Left ventricle myocardium inferior (tissue), 1 donor: ENCODE data around the gene TMEM214. TPM values are rescaled to one million over a fixed set of nuclear protein-coding genes. Genes with fewer than 3 reads are reported as not detected.

Source experiments
- DNase-seq: peaks from one replicate; pipeline ENCODE4 v3.0.0-alpha.2; 2020
- H3K27ac ChIP-seq: fragments of 200-600 bp; replicated peaks from 2 replicates; pipeline ENCODE4 v1.8.0; 2021
- H3K27me3 ChIP-seq: fragments of 200-600 bp; 2 replicates; pipeline ENCODE4 v1.8.0; 2021; ENCODE audit warnings: low read depth
- H3K36me3 ChIP-seq: fragments of 200-600 bp; 2 replicates; pipeline ENCODE4 v1.8.0; 2021
- H3K4me1 ChIP-seq: fragments of 200-600 bp; 2 replicates; pipeline ENCODE4 v1.8.0; 2021
- H3K4me3 ChIP-seq: fragments of 200-600 bp; 2 replicates; pipeline ENCODE4 v1.8.0; 2021; ENCODE audit warnings: mild to moderate bottlenecking, moderate library complexity
- H3K9me3 ChIP-seq: fragments of 200-600 bp; replicated peaks from 2 replicates; pipeline ENCODE4 v1.8.0; 2021
- intact Hi-C: fragments of 100-400 bp; cut with micrococcal nuclease; formaldehyde crosslinking; loops from one replicate; pipeline ENCODE4 v1.11.0; 2022
- total RNA-seq: library from RNA; stranded (reverse); fragmentation: NEBNext Ultra II Directional; extraction: Animal tissue kit (Norgen Biotek cat#: 25700); gene quantifications from one replicate; pipeline ENCODE4 v1.2.1, GENCODE V29; 2021
- TF ChIP-seq, protein P1 (sequence below): fragments of 200-600 bp; IDR thresholded peaks from 2 replicates; pipeline ENCODE4 v1.8.0; 2021; ENCODE audit warnings: antibody characterized with exemption, mild to moderate bottlenecking, borderline replicate concordance
- donor health status: DM: no; HTN: yes; CAD: no; lungs with severe emphysema.

Gene TMEM214
- total RNA-seq, 1 donor from 2014 or later: 31.4 TPM

DNA sequence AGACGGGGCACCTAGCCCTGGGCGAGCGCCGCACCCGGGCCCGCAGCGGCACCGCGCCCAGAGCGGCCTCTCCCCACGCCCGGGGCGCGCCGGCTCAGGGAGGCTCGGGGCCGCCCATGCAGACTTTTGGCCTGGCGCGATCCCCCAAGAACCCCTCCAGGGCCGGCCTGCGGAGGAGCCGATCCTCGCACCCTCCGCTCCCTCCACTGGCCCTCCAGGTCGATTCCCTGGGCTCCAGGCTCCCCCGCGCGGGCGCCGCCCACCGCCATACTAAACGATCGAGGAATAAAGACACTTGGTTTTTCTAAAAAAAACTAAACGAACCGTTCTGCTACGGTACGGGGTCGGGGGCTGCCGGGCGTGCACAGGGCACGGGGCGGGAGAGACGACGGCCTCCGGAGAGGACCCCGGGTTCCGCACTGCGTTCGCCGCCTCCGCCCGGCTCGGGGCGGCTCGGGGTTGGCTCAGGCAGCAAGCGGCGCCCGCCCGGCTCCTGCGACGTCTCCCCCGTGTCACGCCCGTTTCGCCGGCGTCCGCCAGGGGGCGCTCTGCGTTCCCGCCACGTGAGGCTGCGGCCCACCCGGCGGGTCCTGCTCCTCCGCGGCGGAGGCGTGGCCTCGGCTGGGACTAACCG, 53.4 kb downstream of the TMEM214 start:
- no peaks in the 10 kb centered on the region for H3K27me3 ChIP-seq
- H3K4me1 ChIP-seq: peaks cover 50% of the 10 kb centered on the region
- intact Hi-C loops: loop anchor here (10.0 kb wide), 1 partner anchor 121 kb away; no protein-coding TSS in a partner anchor
- TF ChIP-seq, protein P1, sequence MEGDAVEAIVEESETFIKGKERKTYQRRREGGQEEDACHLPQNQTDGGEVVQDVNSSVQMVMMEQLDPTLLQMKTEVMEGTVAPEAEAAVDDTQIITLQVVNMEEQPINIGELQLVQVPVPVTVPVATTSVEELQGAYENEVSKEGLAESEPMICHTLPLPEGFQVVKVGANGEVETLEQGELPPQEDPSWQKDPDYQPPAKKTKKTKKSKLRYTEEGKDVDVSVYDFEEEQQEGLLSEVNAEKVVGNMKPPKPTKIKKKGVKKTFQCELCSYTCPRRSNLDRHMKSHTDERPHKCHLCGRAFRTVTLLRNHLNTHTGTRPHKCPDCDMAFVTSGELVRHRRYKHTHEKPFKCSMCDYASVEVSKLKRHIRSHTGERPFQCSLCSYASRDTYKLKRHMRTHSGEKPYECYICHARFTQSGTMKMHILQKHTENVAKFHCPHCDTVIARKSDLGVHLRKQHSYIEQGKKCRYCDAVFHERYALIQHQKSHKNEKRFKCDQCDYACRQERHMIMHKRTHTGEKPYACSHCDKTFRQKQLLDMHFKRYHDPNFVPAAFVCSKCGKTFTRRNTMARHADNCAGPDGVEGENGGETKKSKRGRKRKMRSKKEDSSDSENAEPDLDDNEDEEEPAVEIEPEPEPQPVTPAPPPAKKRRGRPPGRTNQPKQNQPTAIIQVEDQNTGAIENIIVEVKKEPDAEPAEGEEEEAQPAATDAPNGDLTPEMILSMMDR: peak; percentile 87
- H3K9me3 ChIP-seq: no peaks in the 10 kb centered on the region
- H3K27ac ChIP-seq: peak overlapping the region; percentile 97
- H3K36me3 ChIP-seq: no peaks in the 10 kb centered on the region
- DNase-seq: peak; percentile 96
- peak overlapping the region; percentile 84 for H3K4me3 ChIP-seq

DNA sequence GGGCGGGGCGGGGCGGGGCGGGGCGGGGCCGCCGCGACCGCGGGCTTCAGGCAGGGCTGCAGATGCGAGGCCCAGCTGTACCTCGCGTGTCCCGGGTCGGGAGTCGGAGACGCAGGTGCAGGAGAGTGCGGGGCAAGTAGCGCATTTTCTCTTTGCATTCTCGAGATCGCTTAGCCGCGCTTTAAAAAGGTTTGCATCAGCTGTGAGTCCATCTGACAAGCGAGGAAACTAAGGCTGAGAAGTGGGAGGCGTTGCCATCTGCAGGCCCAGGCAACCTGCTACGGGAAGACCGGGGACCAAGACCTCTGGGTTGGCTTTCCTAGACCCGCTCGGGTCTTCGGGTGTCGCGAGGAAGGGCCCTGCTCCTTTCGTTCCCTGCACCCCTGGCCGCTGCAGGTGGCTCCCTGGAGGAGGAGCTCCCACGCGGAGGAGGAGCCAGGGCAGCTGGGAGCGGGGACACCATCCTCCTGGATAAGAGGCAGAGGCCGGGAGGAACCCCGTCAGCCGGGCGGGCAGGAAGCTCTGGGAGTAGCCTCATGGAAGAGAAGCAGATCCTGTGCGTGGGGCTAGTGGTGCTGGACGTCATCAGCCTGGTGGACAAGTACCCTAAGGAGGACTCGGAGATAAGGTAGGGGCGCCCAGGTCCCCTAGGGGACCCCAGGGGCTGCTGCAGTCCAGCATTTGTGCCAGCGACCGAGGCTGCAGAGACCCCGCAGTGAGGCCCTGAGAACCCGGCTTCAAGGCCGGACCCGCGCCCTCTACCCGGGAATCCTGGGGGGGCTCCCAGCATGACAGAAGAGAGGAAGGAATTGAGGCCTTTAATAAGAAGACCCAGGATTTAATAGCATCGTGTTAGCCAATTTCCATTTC, 54.2 kb downstream of the TMEM214 start, which contains the start of gene KHK:
KHK (plus strand) TSS at position 49 of the 870 bp plus-strand sequence; CDS start at position 537, 488 bp downstream.
- TF ChIP-seq, protein P1: peak; percentile 33
- Histone ChIP-seq H3K4me1 (peaks cover 43% of the 10 kb centered on the region), H3K4me3 (peak within 1 kb of the TSS; percentile 84), H3K9me3 (no peaks in the 10 kb centered on the region), H3K27ac (peak within 1 kb of the TSS; percentile 97), H3K36me3 (no peaks in the 10 kb centered on the region), H3K27me3 (no peaks in the 10 kb centered on the region)
- DNase-seq: peak; percentile 61
- intact Hi-C loops: loop anchor here (10.0 kb wide), 1 partner anchor 122 kb away; no protein-coding TSS in a partner anchor

GRCh38 chr2:27087823-27088410, 55.2 kb downstream of the TMEM214 start:
- peak overlapping the region; percentile 84 for H3K4me3 ChIP-seq
- H3K4me1 ChIP-seq: peaks cover 35% of the 10 kb centered on the region
- H3K9me3 ChIP-seq: no peaks in the 10 kb centered on the region
- no peak for DNase-seq
- intact Hi-C loops: loop anchor here (10.0 kb wide), 1 partner anchor 123 kb away; no protein-coding TSS in a partner anchor
- H3K36me3 ChIP-seq: no peaks in the 10 kb centered on the region
- no peaks in the 10 kb centered on the region for H3K27me3 ChIP-seq
- TF ChIP-seq, protein P1: no peak
- H3K27ac ChIP-seq: no peak overlapping the region

- TF ChIP-seq, protein P1: no peak
Measured at GRCh38 chr2:27088634-27089033, 55.9 kb downstream of the TMEM214 start.

DNA sequence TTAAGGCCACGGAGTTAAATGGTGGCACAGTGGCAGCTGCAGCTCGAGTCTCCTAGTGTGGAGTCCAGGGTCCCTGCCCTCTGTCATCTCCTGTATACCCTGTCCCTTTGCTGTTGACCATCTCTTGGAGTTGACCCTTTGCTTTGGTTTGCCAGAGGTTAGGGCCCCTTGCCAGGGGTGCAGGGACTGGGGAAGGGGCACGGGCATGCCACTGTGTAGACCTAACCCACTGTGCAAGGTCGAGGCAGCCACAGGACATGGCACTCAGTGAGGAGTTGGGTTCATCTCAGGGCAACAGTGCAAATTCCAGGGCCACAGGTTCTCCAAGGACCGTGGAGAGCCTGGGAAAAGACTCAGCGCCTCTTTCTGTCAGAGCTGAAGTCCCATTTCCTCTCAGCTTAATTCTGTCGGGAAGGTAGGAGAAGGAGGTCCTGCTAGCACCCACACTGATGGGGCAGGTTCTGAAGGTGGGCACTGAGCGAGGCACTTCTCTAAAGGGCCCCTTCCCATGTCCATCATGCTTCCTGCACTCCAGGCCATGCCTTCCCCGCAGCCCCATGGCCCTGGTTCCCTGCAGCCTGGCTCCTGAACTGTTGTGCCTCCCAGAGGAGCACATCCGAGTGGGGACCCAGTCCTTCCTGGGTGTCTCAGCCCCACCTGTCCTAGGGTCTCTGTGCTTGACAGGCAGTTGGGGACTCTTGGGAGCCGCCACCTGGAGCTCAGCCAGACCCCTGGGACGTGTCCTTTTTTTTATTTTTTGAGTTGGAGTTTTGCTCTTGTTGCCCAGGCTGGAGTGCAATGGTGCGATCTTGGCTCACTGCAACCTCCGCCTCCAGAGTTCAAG, 56.6 kb downstream of the TMEM214 start:
- intact Hi-C loops: loop anchor here (10.0 kb wide), 1 partner anchor 125 kb away; no protein-coding TSS in a partner anchor
- no peaks in the 10 kb centered on the region for H3K9me3 ChIP-seq

More at GRCh38 chr2:27088634-27089033, 55.9 kb downstream of the TMEM214 start:
- H3K27ac ChIP-seq: no peak overlapping the region
- H3K36me3 ChIP-seq: no peaks in the 10 kb centered on the region
- no peak overlapping the region for H3K4me3 ChIP-seq
- no peaks in the 10 kb centered on the region for H3K9me3 ChIP-seq
- intact Hi-C loops: loop anchor here (10.0 kb wide), 1 partner anchor 124 kb away; no protein-coding TSS in a partner anchor
- H3K4me1 ChIP-seq: peaks cover 35% of the 10 kb centered on the region
- no peaks in the 10 kb centered on the region for H3K27me3 ChIP-seq
- DNase-seq: no peak

More for the DNA sequence above, 56.6 kb downstream of the TMEM214 start:
- no peaks in the 10 kb centered on the region for H3K36me3 ChIP-seq
- peaks cover 29% of the 10 kb centered on the region for H3K4me1 ChIP-seq
- TF ChIP-seq, protein P1: no peak
- no peaks in the 10 kb centered on the region for H3K27me3 ChIP-seq
- DNase-seq: no peak
- no peak overlapping the region for H3K27ac ChIP-seq
- no peak overlapping the region for H3K4me3 ChIP-seq
